Measurements from ENCODE around the gene TENT5C.
"Not testable (repeated sequence)": the region's sequence is repeated elsewhere in the genome, so short reads cannot be mapped to it uniquely, and the experiment has no call there.

TENT5C gene

DNA sequence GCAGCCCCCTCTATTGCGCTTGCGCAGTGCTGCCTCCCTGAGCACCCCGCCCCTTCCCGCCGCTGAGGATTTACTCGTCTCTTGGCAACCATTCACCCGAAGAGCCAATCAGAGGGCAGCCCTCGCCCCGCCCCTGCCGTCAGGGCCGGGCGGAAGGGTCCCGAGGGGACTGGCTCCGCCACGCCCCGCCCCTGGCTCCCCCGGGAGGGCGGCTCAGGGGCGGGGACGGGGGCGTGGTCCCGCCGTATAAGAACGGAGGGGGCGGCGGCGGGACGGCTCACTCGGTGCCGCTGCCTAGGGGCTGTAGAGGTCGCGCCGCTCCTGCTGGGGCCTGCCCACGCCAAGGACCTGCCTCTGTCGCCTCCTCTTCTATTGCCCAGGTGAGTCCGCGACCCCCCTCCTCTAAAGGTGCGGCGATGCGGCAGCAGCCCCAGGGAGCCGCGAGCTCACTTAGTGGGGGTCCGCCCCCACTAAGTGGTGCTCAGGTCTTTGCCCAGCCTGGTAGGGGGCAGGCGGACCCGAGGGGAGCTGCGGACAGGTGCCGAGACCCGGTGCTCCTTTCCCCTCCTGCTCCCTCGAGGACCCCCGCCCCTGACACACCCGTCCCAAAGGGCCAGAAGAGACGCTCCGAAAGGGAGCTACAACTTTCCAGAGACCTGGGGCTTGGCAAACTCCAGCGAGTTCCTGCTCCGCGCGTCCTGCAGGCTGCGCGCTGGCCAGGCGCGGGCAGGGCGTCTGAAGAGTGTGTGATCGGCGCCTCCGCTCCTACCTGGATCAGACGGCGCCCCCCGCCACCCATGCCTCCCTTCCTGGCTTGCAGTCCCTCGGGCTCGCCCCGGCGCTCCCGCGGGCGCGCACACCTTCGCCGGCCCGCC lies at the start of gene TENT5C:
Gene TENT5C, plus strand, starts transcription at position 275 of the 875 bp plus-strand sequence. CDS start 16,821 bp downstream, outside the sequence.
- peak; percentile 96 for DNase-seq

- no peak for DNase-seq
Measured at GRCh38 chr1:117556341-117556740, 49.5 kb upstream of the TENT5C start.

DNA sequence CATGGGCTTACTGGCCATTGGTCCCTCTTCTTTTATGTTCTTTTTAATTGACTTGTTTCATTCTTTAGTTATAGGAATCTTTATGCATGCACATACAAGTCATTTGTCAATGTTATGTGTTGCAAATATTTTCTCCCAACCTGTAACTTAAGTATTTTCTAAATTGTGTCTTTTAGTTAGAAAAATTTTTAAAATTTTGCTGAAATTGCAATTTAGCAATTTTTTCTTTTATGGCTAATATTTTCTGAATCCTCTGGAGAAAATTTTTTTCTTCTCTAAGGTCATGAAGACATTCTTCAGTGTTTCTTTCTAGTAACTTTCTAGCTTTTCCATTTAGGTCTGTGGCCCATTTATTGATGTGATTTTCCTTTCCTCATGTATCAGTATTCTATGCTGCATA lies 48.9 kb upstream of the TENT5C start:
- no peak for DNase-seq

GRCh38 chr1:117558451-117558850 lies 47.4 kb upstream of the TENT5C start:
- DNase-seq: not testable (repeated sequence)

DNA sequence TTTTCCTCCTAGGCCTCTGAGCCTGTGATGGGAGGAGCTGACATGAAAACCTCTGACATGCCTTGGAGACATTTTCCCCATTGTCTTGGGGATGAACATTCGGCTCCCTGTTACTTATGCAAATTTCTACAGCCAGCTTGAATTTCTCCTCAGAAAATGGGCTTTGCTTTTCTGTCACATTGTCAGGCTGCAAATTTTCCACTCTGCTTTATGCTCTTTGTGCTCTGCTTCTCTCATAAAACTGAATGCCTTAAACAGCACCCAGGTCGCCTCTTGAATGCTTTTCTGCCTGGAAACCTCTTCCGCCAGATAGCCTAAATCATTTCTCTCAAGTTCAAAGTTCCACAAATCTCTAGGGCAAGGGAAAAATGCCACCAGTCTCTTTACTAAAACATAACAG lies 46.7 kb upstream of the TENT5C start:
- no peak for DNase-seq

GRCh38 chr1:117559985-117560384 lies 45.9 kb upstream of the TENT5C start:
- no peak for DNase-seq

DNA sequence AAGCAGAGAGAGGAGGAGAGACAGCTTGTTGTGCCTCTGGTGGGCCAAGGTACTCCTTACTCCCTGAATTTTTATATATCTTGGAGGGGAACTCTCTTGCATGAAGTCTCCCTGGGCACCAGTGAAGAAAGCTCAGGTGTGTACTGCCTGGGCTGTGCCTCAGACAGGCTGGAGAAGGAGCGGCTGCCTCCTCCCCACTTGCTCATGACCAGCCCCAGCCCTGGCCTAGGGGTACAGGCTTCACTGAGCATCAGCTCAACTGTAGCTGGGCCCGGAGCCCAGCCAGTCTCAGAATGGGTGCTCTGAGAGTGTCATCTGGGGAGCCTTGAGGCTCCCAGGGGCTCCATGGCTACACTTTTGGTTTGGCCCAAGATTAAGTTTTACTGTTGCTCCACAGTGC lies 44.8 kb upstream of the TENT5C start:
- DNase-seq: no peak

DNA sequence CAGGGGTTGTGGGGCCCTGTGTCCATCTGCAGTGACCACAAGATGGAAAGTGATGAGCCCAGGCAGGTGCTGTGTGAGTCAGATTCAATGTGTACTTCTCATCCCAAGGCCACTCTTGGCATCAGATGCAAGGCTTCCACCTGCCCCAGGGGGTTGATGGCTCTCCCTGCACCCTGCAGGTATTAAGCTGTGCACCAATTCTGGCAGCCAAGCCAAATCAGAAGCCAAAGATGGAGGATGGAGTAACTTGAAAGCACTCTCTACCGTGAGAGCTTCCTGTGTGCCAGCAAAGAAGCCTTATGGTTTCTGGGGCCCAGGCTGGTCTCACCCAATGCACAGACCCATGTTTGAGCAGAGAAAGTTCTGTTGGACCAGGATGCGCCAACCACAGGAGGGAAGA lies 44.3 kb upstream of the TENT5C start:
- DNase-seq: no peak

- no peak for DNase-seq
Measured at GRCh38 chr1:117562581-117563491, 43.0 kb upstream of the TENT5C start.

DNA sequence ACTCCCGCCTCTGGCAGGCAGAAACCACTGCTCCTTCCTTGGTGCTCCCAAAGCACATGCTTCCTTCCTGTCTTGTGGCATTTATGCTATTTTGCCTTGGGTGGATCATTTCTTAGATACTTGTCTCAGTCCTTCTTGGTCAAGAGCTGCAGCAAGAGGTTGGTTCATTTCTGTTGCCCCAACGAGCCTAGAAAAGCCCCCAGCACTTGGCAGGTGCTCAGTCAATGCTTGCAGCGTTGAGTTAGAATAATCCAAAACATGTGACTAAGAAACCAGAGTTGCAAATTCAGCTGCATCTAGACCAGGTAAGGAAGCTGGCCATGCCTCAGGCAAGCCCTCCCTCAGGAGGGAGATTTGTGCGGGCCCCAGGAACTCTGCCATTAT lies 42.4 kb upstream of the TENT5C start:
- no peak for DNase-seq

- no peak for DNase-seq
Measured at GRCh38 chr1:117564227-117565075, 41.4 kb upstream of the TENT5C start.

- DNase-seq: no peak
Measured at GRCh38 chr1:117565076-117565556, 40.7 kb upstream of the TENT5C start.

DNA sequence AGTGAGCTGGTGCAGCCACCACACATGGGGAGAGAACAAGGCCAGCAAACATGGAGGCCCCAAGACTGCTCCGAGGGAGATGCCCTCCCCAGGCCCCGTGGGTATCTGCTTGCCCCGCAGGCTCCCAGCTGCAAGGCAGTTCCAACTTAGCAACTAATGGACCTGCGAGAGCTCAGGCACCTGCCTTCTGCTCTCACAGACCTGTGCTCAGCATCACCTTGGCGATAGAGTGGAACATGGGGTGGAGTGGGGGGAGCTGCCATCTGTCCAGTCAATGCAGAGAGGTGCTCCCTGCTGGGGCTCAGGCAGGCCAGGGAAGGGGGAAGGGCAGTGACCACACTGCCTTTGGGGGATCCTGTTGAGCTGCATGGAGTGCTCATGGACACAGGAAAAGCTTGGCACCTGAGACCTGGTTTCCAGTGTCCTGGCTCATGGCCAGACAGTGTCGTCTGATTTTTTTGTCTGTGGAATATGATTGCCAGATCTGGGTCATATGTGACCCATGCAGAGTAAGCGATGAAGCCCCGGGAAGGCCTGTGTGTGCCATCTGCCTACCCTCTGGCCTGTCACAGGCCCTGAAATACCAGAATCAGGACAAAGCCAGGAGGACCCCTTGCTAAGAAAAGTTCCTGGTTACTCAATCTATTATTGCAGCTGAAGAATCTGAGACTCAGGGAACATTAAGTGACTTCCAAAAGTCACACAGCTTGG lies 39.9 kb upstream of the TENT5C start:
- DNase-seq: peak; percentile 22

GRCh38 chr1:117566556-117566955 lies 39.3 kb upstream of the TENT5C start:
- no peak for DNase-seq

DNA sequence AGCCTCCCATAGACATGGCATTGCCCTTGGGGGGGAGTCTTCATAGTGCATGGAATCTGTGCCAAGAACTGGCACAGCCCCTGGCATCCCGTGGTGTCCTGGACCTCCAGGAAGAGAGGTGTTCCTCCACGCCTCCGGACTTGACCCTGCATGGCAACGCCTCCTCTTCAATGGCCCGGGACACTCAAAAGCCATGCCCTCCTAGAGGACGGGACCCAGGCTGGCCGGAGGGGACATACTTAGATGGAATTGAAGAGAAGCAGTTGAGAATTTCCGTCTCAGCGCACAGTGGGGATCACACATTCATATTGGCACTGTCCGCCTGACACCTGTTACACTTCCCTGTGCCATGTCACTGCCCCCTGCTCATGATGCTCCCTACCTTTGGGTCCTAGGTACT lies 38.4 kb upstream of the TENT5C start:
- no peak for DNase-seq

DNA sequence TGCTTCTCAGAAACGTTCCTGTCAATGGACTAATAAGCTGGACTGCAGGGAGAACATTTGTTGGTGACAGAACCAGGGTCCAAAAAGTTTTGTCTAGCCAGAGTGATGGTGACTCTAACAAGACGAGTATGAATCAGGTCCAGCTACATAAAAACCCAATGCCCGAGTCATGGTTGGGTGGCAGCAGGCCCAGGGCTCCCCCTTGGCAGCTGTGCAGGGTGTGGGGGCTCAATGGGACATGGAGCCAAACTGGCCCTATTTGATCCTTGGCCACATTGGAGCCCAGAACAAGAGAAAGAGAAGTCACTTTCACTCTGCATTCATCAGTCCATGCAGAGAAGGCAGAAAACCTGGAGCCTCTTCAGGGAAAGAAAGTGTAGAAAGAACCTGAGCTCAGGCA lies 37.9 kb upstream of the TENT5C start:
- DNase-seq: no peak

- no peak for DNase-seq
Measured at GRCh38 chr1:117568999-117569398, 36.8 kb upstream of the TENT5C start.

DNA sequence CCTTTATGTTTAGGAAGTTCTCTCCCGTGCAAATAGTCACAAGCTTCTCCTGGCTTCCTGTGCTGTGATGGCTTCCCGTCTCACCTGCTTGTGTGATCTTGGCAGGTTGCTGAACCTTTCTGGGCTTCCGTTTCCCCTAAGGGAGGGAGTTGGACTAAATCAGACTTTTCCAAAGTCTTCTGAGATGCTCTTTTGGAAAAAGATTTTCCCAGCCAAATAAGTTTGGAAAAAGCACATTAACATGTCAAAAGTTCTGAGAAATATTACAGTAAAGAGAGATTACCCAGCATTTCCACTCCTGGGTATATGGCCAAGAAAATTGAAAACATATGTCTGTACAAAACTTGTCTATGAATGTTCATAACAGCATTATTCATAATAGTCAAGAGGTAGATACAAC lies 36.0 kb upstream of the TENT5C start:
- DNase-seq: no peak

DNA sequence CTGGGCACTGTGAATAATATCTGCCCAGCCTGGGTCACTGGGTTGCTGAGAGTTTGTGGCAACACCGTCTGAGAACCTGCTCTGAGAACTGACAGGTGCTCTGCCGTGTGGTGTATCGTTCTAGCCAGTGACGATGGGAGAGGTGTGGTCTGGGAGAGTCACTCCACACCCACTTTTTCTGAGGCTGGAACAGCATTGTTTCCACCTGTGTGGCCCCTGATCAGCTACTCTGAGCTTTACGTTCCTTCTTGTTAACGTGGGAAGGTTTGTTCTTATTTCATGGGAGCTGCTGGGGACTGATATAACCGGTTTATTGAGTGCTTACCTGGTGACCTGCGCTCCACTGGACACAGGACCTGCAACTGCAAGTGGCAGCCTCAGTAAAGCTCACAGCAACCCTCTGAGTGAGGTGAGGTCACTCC lies 34.8 kb upstream of the TENT5C start:
- DNase-seq: no peak

DNA sequence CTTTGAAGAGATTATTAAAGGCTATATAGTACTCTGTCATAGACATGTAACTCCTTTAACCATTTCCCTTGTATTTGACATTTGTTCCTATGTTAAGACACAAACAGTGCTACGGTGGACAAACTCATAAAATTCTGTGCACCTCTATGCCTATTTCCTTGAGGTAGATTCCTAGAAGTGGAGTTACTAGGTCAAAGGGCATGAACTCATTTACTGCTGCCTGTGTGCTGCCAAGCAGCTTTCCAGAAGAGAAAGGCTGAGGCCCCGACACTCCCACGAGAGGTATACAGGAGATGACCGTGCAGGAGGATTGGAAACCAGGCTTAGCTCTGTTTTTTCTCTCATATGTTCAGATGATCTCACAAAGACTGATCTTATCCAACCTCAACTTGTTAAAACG lies 34.4 kb upstream of the TENT5C start:
- DNase-seq: no peak

DNA sequence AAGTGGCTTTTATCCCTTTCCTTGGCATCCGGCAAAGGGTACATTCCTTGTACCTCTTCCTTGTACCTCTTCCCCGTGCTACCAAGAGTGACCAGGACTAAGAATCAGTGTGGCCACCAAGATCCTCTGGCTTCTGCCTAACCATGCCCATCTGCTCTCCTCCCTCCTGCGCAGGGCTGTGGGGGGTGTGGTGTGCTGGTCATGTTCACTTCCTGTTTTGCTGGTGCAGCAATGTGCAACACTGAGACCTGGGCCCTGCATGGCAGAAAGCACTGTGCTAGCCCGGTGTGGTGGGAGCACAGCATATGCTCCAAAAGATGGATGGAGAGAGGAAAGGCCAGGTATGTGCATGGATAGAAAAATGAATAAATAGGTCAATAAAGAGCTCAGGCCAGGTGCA lies 33.3 kb upstream of the TENT5C start:
- DNase-seq: no peak

DNA sequence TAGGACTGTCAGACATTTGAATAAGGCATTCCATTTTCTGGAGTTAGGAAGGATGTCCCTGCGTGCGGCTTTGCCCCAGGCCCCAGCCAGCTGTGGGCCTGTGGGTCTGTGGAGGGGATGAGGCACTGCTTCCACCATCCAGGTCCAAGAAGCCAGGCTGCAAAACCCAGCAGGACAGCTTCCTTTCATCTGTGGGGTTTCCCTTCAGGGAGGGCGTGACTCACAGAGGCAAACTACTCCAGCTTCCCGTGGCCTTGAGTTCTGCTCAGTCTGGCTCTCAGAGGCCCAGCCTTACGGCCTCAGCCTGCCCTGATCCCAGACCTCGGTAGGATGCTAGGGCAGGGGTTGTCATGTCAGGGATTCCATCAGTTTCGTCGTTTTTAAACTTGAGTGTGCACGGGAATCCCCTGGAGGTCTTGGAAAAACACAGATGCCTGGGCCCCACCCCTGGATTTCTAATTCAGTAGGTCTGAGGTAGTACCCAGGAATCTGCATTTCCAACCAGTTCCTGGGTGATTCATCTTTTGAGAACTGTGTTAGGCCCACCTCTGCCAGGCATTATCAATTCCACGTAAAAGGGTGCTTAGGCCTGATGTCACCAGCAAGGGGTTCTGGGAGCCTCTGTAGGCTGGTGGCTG lies 32.3 kb upstream of the TENT5C start:
- DNase-seq: no peak

Data from NCI-H1105 (cell line).